ENCODE data around the gene CCDC183.
"Not testable (repeated sequence)": the region's sequence is repeated elsewhere in the genome, so short reads cannot be mapped to it uniquely, and the experiment has no call there.

CCDC183 gene

GRCh38 chr9:136796238-136796774 is at the start of gene CCDC183:
CCDC183 (plus strand) TSS chr9:136796338; CDS start chr9:136796398, 60 bp downstream.
- no peak for DNase-seq (ENCODE audit: low read depth)

DNA sequence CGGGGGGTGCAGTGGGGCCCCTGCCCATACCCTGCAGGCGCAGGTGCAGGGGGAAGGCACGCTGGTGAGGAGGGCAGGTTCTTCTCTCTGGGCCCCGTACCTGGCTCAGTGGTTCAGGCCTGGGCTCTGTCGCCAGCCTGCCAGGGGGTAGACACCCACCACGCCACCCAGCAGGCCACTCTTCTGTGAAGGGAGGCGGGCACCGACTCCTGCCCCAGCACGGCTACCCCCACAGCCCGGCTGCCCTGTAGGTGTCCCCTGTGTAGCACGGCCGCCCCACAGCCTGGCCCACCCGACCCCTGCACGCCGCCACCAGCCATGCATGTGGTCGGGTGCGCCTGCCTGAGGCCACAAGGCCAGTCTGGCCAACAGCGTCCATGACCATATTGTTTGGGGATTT is 49.5 kb upstream of the CCDC183 start:
- DNase-seq (ENCODE audit: low read depth): no peak

DNA sequence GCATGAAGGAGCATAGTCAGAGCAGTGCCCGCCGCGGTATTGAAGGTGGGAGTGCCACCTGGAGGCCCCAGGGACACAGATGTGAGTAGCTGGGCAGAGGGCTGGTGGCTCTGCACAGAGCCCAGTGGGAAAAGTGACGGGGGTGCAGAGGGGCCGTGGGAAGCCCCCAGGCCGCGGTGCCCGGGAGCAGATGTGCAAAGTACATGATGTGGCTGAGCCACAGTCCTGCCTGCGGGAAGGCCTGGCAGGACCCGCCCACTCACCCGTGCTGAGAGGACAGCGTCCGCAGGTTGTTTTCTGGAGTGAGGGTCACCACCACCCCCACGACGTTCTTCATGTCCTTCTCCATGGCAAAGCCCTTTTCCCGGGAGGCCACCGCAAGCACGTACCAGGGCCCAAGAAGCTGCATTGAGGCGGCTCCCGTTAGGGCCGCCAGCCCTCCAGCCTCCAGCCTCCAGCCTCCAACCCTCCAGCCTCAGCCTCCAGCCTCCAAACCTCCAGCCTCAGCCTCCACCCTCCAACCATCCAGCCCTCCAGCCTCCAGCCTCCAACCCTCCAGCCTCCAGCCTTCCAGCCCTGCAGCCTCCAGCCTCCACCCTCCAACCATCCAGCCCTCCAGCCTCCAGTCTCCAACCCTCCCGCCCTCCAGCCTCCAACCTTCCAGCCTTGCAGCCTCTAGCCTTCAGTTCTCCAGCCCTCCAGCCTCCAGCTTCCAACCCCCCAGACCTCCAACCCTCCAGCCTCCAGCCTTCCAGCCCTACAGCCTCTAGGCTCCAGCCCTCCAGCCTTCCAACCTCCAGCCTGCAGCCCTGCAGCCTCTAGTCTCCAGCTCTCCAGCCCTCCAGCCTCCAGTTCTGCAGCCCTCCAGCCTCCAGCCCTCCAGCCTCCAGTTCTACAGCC is 48.7 kb upstream of the CCDC183 start:
- DNase-seq (ENCODE audit: low read depth): no peak

GRCh38 chr9:136748201-136748600 is 47.9 kb upstream of the CCDC183 start, which contains the start of gene LCN6:
LCN6 (minus strand) TSS chr9:136748525; CDS start chr9:136748483, 42 bp downstream.
- no peak for DNase-seq (ENCODE audit: low read depth)

GRCh38 chr9:136748666-136749611 is 47.2 kb upstream of the CCDC183 start:
- no peak for DNase-seq (ENCODE audit: low read depth)

DNA sequence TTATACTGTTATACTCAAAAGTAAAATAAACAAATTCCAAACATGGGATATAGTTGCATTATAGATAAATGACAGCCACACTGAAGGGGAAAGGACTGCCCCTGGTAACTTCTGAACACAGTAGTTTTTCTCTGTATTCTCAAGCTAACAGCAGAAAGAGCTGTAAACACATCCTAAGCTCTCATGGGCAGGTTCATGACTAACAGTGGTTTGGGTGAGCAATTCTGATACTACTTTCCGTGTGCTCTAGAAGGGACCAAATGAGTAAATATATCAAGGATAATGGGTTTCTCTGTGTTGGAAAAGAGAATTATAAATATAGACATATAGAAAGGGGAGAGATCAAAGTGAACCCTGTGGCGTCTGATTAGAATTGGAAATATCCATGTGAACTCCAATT is 45.6 kb upstream of the CCDC183 start:
- no peak for DNase-seq (ENCODE audit: low read depth)

DNA sequence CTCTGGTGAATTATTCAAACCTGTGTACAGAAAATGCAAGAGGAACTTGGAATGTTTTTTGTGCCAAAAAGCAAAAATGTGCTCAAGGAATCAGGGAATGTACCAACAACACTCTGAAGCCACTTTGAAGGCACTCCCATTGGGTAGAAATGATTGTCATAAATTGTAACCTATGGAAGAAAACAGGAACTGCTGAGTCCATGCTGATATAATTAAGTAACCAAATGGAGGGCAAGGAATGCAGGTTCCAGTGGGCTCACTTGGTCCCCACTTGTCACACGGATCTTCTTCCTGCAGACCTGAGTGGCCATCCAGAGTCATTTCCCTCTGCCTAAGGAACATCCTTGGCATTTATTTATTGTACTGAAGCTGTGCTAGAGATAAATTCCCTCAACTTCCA is 44.9 kb upstream of the CCDC183 start:
- no peak for DNase-seq (ENCODE audit: low read depth)

DNA sequence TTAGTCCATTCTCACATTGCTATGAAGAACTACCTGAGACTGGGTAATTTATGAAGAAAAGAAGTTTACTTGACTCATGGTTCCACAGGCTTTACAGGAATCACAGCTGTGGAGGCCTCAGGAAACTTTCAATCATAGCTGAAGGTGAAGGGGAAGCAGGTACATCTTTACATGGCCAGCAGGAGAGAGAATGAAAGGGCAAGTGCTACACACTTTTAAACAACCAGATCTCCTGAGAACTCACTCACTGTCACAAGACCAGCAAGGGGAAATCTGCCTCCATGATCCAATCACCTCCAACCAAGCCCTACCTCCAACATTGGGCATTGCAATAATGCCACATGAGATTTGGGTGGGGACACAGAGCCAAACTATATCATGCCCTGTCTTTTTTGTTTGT is 44.3 kb upstream of the CCDC183 start:
- no peak for DNase-seq (ENCODE audit: low read depth)

- DNase-seq (ENCODE audit: low read depth): no peak
Observed at GRCh38 chr9:136753371-136754058, 42.6 kb upstream of the CCDC183 start.

- DNase-seq (ENCODE audit: low read depth): no peak
Observed at GRCh38 chr9:136754059-136754572, 42.0 kb upstream of the CCDC183 start.

GRCh38 chr9:136754626-136755301 is 41.4 kb upstream of the CCDC183 start:
- no peak for DNase-seq (ENCODE audit: low read depth)

GRCh38 chr9:136755302-136756133 is 40.6 kb upstream of the CCDC183 start:
- DNase-seq (ENCODE audit: low read depth): not testable (repeated sequence)

- no peak for DNase-seq (ENCODE audit: low read depth)
Observed at GRCh38 chr9:136756134-136756438, 40.1 kb upstream of the CCDC183 start.

- no peak for DNase-seq (ENCODE audit: low read depth)
Observed at GRCh38 chr9:136756836-136757235, 39.3 kb upstream of the CCDC183 start.

DNA sequence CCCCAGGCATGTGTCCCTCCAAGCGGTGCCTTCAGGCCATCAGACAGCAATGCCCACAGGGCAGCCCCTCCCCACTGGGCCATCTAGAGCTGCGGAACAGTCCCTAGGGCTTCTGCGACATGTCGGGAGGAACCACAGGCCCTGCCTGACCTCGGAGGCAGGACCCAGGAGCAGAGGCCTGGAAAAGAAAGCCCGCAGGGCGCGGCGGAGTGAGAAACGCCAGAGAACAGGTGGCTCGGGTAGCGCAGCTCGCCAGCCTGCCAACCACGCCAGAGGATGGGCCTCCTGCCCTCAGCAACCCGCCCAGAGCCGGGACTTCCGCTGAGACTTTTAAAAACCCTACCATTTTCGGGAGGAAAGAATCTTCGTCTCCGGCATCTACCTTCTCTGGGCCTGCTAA is 38.8 kb upstream of the CCDC183 start:
- DNase-seq (ENCODE audit: low read depth): no peak

DNA sequence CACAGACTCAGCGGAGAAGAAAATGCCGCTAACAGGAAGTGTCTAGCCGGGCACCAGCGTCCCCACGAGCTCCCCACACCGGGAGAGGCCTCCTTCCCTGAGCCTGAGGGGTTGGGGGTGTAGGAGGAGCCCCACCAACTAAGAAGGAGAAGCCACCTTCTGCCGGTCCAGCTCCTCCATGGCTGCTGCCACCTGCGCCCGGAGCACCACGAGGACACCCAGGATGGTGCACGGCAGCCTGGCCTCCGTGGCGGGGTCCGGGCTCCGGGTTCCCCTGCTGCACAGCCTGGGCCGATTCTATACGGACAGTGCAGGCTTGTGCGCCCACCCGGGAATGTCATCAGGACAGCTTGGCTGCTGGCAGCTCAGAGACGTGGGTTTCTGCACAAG is 38.4 kb upstream of the CCDC183 start:
- no peak for DNase-seq (ENCODE audit: low read depth)

DNA sequence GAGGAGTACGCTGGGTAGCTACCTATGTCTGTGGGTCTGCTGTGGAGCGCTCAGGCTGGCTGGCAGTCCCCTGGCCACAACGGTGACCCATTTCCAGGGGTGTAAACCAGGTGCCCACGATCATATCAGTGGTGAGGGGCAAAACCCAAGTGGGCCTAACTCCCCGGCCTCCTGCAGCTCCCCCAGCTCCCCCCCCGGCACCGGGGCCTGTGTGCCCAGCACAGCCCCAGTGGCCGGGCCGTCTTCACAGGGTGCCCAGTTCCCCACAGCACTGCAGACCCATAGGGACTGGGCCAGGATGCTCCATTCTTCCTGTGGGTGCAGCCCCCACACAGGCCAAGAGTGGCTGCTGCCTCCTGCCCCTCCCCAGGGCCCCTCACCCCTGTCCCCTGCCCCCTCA is 37.1 kb upstream of the CCDC183 start:
- DNase-seq (ENCODE audit: low read depth): no peak

DNA sequence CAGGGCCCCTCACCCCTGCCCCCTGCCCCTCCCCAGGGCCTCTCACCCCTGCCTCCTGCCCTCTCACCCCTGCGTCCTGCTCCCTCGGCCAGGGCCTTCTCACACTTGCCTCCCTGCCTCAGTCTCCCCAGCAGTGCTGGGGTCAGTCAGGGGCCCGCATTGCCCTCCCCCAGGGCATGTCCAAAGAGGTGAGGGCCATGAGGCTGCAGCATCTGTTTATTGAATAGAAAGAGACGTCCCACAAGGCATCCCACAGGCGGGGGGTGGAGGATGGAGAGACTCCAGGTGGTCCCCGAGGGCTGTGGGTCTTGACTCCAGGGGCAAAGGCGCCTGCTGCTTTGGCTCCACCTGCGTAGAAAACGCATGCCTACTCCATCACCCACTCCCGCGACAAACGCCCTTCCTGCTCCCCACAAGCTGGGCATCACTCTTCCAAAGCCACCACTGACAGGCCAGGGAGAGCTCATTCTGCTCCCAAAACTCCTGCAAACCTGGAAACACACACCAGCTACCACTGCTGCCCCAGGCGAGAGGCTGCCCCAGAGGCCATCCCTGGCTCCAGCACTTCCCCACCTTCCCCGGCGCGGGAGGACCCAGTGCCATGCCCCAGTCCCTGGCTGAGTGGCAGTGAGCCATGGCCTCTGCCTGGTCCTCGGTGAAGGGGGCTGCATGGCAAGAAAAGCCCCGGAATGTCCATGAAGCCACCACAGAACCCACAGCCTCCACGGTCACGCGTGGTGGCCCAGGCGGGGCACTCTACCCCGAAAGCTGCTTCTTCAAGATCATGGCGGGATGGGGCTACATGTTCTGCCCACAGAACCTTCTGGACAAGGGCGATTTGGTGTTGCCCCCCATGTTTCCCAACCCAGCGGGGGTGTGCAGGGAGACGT is 36.5 kb upstream of the CCDC183 start:
- DNase-seq (ENCODE audit: low read depth): no peak

DNA sequence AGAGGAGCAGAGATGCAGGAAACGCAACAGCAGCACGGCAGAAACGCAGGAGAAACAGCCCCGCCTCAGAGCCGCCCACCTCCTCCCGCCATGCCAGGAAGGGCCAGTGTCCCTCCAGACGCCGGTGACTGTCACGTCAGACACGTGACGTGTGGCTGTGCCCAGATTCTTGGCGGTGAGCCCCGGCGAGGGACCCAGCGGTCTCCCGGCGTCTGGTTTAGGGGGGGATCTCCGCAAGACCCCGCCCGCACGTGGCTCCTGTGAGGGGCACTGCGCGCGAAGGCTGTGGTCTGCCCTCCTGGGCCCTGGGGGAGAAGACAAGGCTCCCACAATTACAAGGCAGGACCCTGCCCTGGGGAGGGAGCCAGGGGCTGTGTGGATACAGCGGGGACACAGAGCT is 35.7 kb upstream of the CCDC183 start:
- DNase-seq (ENCODE audit: low read depth): no peak
